NAMALWA (cell line): Measurements from ENCODE around the gene TSHZ1.

Experiments used
- DNase-seq: peaks from one replicate; pipeline ENCODE4 v3.0.0-alpha.2; 2015; ENCODE audit warnings: low spot score

The TSHZ1 gene

DNA sequence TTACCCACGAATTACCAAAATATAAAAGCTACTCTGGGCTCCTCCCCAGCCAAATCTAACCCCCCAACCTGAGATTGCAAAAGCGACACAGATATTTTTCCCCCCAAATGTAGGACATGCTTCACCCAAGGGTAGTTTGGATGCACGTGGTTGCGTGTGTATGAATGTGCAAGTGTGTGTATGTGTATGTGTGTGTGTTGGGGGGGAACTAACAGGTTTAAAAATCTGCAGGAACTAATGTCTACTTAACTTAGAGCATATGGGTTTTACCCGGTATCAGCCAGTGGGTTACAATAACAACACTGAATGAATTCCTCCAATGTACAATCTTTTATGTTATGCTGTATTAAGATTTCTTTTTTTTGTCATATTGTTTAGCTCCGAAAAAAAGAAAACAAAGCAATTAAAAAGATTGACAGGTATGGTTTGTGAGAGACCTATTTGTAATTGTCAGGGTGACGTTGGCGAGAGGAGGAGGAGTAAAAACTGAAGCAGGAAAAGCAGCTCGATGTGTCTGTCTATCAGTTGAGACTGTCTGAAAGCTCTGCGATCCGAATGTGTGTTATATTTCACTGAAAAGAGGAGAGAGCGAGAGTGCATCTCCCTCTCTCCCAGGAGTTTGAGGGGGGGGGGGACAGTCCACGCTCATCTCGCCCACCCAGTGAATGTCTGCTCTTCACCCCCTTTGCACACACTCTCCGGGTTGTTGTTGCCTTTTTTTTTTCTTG is at the start of gene TSHZ1:
Gene TSHZ1 (plus strand): TSS at position 524 of the 728 bp plus-strand sequence. CDS start 1,080 bp downstream, outside the sequence.
- peak; percentile 91 for DNase-seq

- peak; percentile 15 for DNase-seq
These were observed 49.2 kb upstream of the TSHZ1 start for GRCh38 chr18:75161256-75162028.

GRCh38 chr18:75162467-75162866 is 48.1 kb upstream of the TSHZ1 start:
- no peak for DNase-seq

- no peak for DNase-seq
These were observed 47.6 kb upstream of the TSHZ1 start for GRCh38 chr18:75162978-75163377.

DNA sequence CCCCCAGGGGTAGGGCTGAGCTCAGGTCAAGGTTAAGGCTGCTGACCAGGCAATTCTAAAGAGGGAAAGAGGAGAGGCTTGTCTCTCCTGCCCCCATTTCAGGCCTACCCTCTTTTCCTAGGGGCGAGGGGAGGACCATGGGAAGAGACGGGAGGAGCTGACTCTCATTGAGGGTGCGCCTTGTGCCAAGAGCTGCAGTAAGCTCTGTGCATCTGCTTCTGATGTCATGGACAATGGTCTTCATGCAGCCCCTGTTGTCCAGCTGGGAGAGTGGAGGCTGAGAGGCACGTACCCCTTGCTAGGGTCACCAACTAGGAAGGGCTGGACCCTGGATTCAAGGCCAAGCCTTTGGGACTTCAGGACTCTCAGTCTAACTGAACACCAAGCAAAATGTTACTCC is 46.9 kb upstream of the TSHZ1 start:
- no peak for DNase-seq

DNA sequence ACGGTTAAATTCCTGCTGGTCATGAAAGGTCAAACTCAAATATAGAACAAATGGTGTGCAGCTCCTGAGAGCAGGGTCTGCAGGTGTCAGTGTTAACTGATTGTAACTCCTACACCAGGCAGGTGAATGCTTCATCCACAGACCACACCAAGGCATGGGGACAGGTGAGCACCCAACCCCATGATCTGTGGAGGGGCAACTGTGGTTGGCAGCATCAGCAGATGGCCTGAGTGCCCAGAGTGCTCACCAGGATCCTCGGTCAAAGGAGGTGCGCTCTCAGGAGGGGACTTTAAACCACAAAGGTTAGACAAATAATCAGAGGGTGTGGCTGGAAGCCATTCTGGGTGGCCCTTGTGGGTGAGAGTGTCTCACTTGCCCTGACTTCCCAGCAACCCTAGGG is 46.1 kb upstream of the TSHZ1 start:
- DNase-seq, result no peak

DNA sequence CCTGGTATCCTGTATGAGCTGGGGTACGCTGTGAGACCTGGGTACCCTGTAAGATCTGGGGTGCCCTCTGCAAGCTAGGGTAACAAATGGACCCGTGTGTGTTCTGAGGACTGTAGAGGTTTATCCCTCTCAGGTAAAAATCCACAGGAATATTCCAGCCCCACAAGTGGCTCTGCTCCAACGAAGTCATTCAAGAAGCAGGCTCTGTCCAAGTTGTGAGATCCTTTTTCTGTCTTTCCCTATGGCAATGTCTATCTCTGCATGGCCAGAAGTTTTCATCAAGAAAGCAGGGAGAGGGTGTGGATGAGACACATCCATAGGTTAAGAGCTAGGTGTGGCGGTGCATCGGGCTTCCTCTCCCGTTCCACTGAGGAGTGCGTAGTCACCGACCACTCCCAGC is 44.7 kb upstream of the TSHZ1 start:
- DNase-seq, result no peak

DNA sequence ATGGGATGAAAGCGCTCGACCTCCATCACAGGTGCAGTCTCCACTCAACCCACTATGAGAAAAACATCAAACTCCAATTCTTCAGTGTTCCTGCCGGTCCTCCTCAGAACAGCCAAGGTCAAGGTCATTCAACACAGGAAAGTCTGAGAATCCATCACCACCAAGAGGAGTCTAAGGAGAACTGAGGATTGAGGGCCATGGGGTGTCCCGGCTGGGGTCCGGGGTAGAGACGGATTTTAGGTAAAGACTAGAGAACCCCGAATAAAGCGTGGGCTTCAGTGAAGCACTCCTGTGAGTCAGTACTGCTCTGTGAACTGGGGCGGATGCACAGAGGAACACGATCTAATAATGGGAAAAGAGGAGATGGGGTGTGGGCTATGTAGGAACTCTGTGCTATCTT is 43.5 kb upstream of the TSHZ1 start:
- DNase-seq, result no peak

DNA sequence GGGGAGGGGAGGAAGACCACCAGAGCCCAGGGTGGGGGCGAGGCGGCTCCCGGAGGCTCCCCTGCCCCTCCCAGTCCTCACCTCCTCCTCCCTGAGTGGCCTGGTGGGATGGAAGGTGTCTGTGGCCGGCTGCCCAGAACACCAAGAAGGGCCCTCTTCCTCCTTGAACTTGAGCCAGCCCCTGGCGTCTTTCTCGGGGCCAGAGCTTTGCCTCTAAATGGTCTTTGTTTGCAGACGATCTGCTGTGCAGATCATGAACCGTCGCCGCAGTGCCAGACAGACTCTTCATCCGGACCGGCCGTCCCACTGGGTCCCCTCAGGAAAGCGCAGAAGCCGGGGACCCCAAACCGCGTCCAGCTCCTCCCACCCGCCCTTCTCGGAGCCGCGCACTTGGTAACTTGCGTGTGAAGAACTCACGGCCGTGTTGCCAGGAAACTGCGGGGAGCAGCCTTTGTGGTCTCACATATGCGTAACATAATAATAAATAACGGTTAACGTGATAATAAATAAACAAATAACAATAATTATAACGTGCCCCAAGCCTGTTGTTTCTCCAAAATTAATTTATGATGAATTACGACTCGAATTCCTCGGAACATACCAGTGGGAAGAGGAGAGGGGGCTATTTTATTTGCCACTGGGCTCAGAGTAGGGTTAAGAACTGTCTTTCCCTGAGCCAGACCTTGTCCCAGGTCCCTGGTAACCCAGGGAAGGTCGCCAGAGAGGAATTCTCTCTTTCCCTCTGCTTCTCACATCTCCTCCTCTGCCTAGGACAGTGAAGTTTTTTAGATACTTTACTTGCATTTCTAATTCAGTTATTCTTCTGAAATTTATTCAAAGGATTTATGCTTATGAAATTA is 42.6 kb upstream of the TSHZ1 start:
- no peak for DNase-seq

DNA sequence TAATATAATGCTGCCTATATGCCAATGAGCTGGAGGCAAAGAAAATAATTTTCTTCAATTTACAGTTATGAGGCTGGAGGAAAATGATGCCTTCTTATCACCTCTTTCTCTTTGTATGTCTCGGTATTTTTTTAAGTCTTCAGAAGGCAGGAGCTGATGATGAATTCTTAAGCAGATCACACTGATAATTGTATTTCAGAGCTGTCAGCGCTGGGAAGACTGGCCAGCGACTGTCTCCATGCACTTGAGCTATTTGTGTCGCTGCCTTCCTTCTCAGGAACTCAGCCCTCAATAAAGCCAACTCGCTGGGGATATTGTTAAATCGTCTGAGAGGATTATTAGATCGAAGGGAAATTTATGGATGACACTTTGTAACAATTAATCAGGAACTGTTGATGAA is 42.0 kb upstream of the TSHZ1 start:
- DNase-seq, result no peak

- no peak for DNase-seq
These were observed 41.2 kb upstream of the TSHZ1 start for GRCh38 chr18:75169411-75169810.

DNA sequence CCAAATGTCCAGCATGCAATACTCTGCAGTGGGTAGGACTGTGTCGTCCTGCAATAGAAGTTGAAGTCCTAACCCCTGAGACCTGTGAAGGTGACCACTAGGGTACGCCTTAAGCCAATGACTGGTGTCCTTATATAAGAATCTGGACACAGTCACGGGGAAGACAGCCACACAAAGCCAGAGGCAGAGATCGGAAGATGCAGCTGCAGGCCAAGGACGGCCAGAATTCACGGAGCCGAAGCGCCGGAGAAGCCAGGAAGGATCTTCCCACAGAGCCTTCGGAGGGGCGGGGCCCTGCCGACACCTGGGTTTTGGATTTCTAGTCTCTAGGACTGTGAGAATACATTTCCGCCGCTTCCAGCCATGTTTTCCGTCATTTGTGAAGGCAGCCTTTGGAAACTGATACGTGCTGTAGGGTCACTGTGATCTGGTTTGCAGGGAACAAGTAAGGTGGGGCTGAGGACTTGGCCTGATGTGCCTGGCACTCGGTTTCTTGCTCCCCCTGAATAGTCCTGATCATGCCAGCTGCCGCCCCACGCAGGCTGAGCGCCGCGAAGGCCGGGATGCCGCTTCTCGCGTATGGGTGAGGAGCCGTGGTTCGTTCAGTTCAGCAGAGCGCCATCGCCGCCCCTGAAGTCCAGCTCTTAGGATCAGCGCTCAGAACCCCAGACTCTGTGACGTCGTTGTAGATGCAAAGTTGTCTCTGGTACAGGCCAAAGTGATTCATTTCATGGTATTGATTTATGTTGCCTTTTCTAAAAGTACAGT is 40.4 kb upstream of the TSHZ1 start:
- DNase-seq, result no peak

- no peak for DNase-seq
These were observed 39.7 kb upstream of the TSHZ1 start for GRCh38 chr18:75170916-75171315.

DNA sequence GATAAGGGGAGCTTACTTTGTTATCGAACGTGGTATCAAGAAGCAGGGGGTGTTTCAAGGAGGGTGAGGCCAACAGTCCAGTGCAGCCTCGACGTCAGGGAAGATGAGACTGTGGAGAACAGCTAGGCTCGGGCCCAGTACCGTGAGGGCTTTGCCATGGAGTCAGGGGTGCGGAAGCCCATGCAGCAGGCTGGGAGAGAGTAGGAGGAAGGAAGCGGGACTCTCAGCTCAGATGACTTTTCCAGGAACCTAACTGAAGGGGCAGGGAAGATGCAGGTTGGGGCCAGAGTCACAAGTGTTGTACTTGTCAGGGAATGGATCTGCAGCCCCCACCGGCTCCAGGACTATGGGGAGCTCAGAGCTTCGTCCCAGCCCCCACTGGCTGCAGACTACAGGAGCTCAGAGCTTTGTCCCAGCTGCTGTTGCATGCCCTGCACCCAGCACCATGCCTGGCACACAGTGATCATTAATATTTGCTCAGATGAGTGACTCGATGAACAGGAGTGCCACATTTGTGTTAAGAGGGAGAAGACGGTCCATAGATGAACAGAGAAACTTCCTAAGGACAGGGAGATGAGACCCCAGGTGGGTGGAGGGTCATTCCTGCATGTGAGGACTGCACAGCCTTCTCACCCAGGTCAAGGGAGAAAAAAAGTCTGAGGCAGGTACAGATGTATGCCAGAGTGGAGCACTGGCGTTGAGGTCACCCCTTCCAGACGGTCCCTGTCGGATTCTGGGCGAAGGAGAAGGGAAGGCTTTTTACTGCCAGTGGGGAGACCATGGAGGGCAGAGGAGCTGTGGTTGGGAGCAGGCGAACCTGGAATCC is 38.1 kb upstream of the TSHZ1 start:
- DNase-seq, result no peak

DNA sequence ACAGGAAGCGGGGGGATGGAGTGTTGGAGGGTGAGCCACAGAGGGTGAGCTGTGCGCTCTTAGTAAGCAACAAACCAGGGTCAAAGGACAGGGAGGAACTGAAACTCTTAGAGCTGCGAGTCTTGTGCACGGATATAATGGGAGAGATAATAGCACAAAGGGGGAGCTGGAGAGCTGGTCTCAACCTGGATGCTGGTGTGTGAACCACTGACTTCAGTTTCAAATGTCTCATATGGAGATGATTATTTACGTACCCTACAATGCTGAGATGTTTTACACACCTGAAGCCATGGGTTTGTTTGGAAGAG is 37.5 kb upstream of the TSHZ1 start:
- DNase-seq, result peak; percentile 69

- DNase-seq, result peak; percentile 5
These were observed 36.9 kb upstream of the TSHZ1 start for GRCh38 chr18:75173738-75174137.

GRCh38 chr18:75176849-75177248 is 33.7 kb upstream of the TSHZ1 start:
- DNase-seq, result no peak

DNA sequence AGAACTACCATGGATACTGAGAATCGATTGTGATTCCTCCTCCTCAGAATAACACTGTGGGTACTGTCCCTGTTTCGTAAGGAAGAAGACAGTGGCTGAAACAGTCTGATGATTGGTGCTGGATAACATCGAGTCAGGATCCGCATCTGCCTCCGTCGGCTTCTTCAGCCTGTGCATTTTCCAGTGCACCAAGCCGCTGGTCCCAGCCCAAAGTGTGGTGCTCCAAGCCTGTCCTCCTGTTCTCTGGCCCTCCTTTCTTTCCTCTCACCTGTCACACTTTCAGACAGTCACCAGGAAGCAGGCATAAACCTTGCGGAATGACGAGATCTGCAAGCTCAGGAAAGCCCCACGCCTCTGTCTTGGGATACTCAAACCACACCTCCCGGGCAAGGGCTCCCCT is 32.2 kb upstream of the TSHZ1 start:
- DNase-seq, result no peak

- DNase-seq, result no peak
These were observed 30.6 kb upstream of the TSHZ1 start for GRCh38 chr18:75179819-75180600.

GRCh38 chr18:75183524-75183923 is 27.1 kb upstream of the TSHZ1 start:
- DNase-seq, result no peak
